Astrocyte (in vitro differentiated cells and primary cell): ENCODE data around the gene ZBP1. TPM values are rescaled to one million over a fixed set of nuclear protein-coding genes. Genes with fewer than 3 reads are reported as not detected.

Experiments
- DNase-seq: peaks from one replicate; pipeline ENCODE4 v3.0.0-alpha.2; 2010; ENCODE audit warnings: low read depth
- FAIRE-seq: peaks from 2 replicates; lab custom pipeline; 2011; peaks lifted over from hg19 to GRCh38; lab: Jason Lieb, UNC
- H2AFZ ChIP-seq: 2 replicates; pipeline ENCODE4 v1.6.0; 2012; ENCODE audit warnings: low read depth, low read length, inconsistent platforms
- H3K27ac ChIP-seq: 2 replicates; pipeline ENCODE4 v1.5.1; 2011; ENCODE audit warnings: low read depth, low read length, inconsistent platforms
- H3K27me3 ChIP-seq: 2 replicates; pipeline ENCODE4 v1.6.0; 2011; ENCODE audit warnings: low read length, inconsistent platforms; ENCODE audit not compliant: insufficient read depth
- H3K36me3 ChIP-seq: 2 replicates; pipeline ENCODE4 v1.5.1; 2011; ENCODE audit warnings: low read length, inconsistent platforms; ENCODE audit not compliant: insufficient read depth
- H3K4me1 ChIP-seq: 2 replicates; pipeline ENCODE4 v1.5.1; 2011; ENCODE audit warnings: low read length, inconsistent platforms; ENCODE audit not compliant: insufficient read depth
- H3K4me2 ChIP-seq: 2 replicates; pipeline ENCODE4 v1.6.0; 2012; ENCODE audit warnings: low read length, inconsistent platforms
- H3K4me3 ChIP-seq: 2 replicates; pipeline ENCODE4 v1.5.1; 2011; ENCODE audit warnings: low read depth, mild to moderate bottlenecking, low read length, inconsistent platforms; ENCODE audit not compliant: insufficient read depth
- H3K79me2 ChIP-seq: 2 replicates; pipeline ENCODE4 v1.6.0; 2012; ENCODE audit warnings: mild to moderate bottlenecking, low read length, inconsistent platforms; ENCODE audit not compliant: insufficient read depth
- H3K9ac ChIP-seq: 2 replicates; pipeline ENCODE4 v1.6.0; 2012; ENCODE audit warnings: mild to moderate bottlenecking, low read length, inconsistent platforms
- H3K9me3 ChIP-seq: 2 replicates; pipeline ENCODE4 v1.5.1; 2012; ENCODE audit warnings: low read depth, mild to moderate bottlenecking, low read length, inconsistent platforms; ENCODE audit not compliant: insufficient read depth
- H4K20me1 ChIP-seq: 2 replicates; pipeline ENCODE4 v1.6.0; 2012; ENCODE audit warnings: low read length, inconsistent platforms; ENCODE audit not compliant: insufficient read depth
- H3K27ac Mint-ChIP-seq: one replicate; pipeline ENCODE4 v1.8.0; 2021; ENCODE audit warnings: mild to moderate bottlenecking, mixed read lengths; ENCODE audit not compliant: unreplicated experiment
- H3K27me3 Mint-ChIP-seq: one replicate; pipeline ENCODE4 v1.8.0; 2021; ENCODE audit warnings: low read depth, mixed read lengths; ENCODE audit not compliant: unreplicated experiment
- H3K36me3 Mint-ChIP-seq: one replicate; pipeline ENCODE4 v1.8.0; 2021; ENCODE audit warnings: low read depth, mixed read lengths; ENCODE audit not compliant: unreplicated experiment
- H3K4me1 Mint-ChIP-seq: one replicate; pipeline ENCODE4 v1.8.0; 2021; ENCODE audit warnings: low read depth, mixed read lengths; ENCODE audit not compliant: unreplicated experiment
- H3K4me3 Mint-ChIP-seq: one replicate; pipeline ENCODE4 v1.8.0; 2021; ENCODE audit warnings: mild to moderate bottlenecking, moderate library complexity, mixed read lengths; ENCODE audit not compliant: unreplicated experiment
- H3K9me3 Mint-ChIP-seq: one replicate; pipeline ENCODE4 v1.8.0; 2021; ENCODE audit warnings: mild to moderate bottlenecking, mixed read lengths; ENCODE audit not compliant: unreplicated experiment
- EZH2 ChIP-seq: IDR thresholded peaks from 2 replicates; pipeline ENCODE4 v1.6.1; 2012; ENCODE audit warnings: mild to moderate bottlenecking, low read length, inconsistent platforms; ENCODE audit not compliant: insufficient read depth
- total RNA-seq: library from RNA; stranded (reverse); gene quantifications from 2 replicates; pipeline ENCODE4 v1.2.1, GENCODE V29; 2021
- TF ChIP-seq, protein P1 (sequence below): IDR thresholded peaks from 2 replicates; pipeline ENCODE4 v1.5.1; 2011; ENCODE audit warnings: low read depth, mild to moderate bottlenecking, inconsistent platforms, low read length, moderate library complexity; ENCODE audit not compliant: insufficient read depth

Gene ZBP1
- total RNA-seq, 1 donor from 2014 or later: not detected

DNA sequence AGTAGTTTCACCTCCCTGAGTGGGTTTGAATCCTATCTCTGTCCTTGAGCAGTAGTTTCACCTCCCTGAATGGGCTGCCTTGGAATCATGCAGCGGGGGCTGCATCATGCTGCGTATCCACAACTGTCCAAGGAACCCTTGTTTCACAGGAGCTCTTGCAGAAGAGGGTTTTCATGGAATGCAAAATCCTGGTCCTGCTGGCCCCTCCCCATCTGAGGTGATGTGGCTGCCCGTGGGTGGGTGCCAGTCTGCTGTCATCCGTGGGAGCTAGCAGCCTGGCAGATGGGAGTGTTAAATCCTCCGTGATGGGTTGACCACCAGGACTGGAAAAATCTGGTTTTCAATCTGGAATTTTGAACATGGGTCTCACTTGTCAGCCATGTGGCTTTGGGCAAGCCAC is 21.7 kb downstream of the ZBP1 start:
- Mint-ChIP-seq H3K9me3 (peaks cover 1% of the 10 kb centered on the region), H3K27me3 (peaks cover 16% of the 10 kb centered on the region), H3K27ac (no peak overlapping the region), H3K36me3 (no peaks in the 10 kb centered on the region), H3K4me1 (no peaks in the 10 kb centered on the region), H3K4me3 (no peak overlapping the region)
- H3K27me3 ChIP-seq: no peaks in the 10 kb centered on the region
- no peaks in the 10 kb centered on the region for H3K79me2 ChIP-seq
- no peak for DNase-seq
- H3K27ac ChIP-seq: no peak overlapping the region
- no peaks in the 10 kb centered on the region for H3K4me1 ChIP-seq
- no peak overlapping the region for H2AFZ ChIP-seq
- TF ChIP-seq, protein P1, sequence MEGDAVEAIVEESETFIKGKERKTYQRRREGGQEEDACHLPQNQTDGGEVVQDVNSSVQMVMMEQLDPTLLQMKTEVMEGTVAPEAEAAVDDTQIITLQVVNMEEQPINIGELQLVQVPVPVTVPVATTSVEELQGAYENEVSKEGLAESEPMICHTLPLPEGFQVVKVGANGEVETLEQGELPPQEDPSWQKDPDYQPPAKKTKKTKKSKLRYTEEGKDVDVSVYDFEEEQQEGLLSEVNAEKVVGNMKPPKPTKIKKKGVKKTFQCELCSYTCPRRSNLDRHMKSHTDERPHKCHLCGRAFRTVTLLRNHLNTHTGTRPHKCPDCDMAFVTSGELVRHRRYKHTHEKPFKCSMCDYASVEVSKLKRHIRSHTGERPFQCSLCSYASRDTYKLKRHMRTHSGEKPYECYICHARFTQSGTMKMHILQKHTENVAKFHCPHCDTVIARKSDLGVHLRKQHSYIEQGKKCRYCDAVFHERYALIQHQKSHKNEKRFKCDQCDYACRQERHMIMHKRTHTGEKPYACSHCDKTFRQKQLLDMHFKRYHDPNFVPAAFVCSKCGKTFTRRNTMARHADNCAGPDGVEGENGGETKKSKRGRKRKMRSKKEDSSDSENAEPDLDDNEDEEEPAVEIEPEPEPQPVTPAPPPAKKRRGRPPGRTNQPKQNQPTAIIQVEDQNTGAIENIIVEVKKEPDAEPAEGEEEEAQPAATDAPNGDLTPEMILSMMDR: no peak
- TF ChIP-seq EZH2: no peak
- H4K20me1 ChIP-seq: no peaks in the 10 kb centered on the region
- H3K4me2 ChIP-seq: no peak overlapping the region
- no peak overlapping the region for H3K4me3 ChIP-seq
- no peaks in the 10 kb centered on the region for H3K9me3 ChIP-seq
- H3K36me3 ChIP-seq: no peaks in the 10 kb centered on the region
- H3K9ac ChIP-seq: no peak overlapping the region
- no peak for FAIRE-seq

DNA sequence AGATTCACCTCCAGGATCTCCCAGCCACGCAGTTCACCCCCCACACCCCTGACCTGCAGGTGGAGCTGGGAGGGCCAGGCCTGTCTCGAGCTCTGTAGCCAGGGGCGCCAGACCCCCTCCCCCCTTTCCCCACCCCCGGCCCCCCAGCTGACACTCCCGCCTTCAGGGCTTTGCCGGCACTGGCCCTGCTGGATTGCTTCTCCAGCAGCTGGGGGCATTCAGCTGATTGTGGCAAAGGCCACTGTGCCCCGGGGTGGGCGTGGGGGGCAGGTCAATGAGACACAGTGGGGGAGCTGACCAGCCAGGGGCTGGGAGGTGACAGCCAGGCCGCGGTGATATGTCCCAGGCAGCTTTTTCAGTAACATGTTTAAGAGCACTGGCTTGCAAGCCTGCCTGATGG is 22.2 kb downstream of the ZBP1 start:
- Mint-ChIP-seq H3K9me3 (peaks cover 1% of the 10 kb centered on the region), H3K27ac (no peak overlapping the region), H3K36me3 (no peaks in the 10 kb centered on the region), H3K27me3 (peaks cover 20% of the 10 kb centered on the region), H3K4me3 (no peak overlapping the region), H3K4me1 (no peaks in the 10 kb centered on the region)
- Histone ChIP-seq H3K9me3 (no peaks in the 10 kb centered on the region), H3K36me3 (no peaks in the 10 kb centered on the region), H3K4me3 (no peak overlapping the region), H4K20me1 (no peaks in the 10 kb centered on the region), H2AFZ (no peak overlapping the region), H3K27ac (no peak overlapping the region), H3K9ac (no peak overlapping the region), H3K4me1 (no peaks in the 10 kb centered on the region), H3K27me3 (no peaks in the 10 kb centered on the region), H3K79me2 (no peaks in the 10 kb centered on the region), H3K4me2 (no peak overlapping the region)
- DNase-seq (no peak), FAIRE-seq (no peak)
- TF ChIP-seq, protein P1: no peak
- TF ChIP-seq EZH2: no peak

DNA sequence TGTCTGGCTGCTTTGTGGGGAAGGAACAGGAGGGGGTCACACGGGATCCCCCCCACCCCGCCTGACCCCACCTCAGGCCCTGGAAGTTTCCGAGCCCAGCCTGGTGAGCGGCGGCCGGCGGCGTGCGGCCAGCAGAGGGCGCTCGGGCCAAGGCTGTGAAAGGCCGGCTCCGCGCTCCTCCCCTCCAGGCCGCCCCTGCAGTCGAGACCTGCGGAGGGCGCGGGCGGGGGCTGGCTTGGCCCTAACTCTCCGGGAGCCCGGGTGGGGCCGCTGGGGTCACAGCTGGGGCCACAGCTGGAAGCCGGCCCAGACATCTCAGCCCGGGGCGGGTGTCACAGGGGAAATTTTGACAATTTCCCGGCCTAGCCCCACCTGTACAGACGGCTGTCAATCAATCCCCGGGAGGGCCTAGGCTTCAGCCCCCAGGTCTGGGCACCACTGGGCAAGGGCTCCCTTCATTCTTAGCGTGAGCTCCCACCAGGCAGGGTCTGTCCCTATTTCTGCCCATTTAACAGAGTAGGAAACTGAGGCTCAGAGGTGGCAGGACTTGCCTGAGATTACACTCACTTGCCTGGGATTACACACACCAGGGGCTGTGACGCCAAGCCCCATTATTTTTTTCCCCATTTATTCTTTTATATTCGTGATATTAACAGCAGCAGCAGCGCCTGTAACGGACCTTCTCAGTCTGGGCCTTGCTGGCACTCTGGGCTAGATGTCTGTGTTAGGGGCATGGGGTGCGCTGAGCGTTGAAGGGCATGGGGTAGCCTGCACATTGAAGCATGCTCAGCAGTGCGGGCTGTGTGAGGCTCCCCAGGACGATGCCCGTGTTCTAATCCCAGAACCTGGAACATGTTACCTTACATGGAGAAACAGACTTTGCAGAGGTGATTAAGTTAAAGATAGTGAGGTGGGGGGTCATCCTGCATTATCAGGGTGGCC is 23.0 kb downstream of the ZBP1 start:
- TF ChIP-seq, protein P1: peak; percentile 35
- TF ChIP-seq EZH2: no peak
- H3K79me2 ChIP-seq: no peaks in the 10 kb centered on the region
- FAIRE-seq (no peak), DNase-seq (no peak)
- H3K9me3 Mint-ChIP-seq: peaks cover 1% of the 10 kb centered on the region
- no peaks in the 10 kb centered on the region for H3K27me3 ChIP-seq
- H3K27me3 Mint-ChIP-seq: peaks cover 20% of the 10 kb centered on the region
- no peak overlapping the region for H3K27ac Mint-ChIP-seq
- H3K4me3 ChIP-seq: no peak overlapping the region
- no peaks in the 10 kb centered on the region for H3K36me3 Mint-ChIP-seq
- H3K9ac ChIP-seq: no peak overlapping the region
- no peak overlapping the region for H3K27ac ChIP-seq
- H3K36me3 ChIP-seq: no peaks in the 10 kb centered on the region
- no peak overlapping the region for H3K4me3 Mint-ChIP-seq
- no peaks in the 10 kb centered on the region for H3K4me1 ChIP-seq
- no peaks in the 10 kb centered on the region for H3K9me3 ChIP-seq
- H3K4me1 Mint-ChIP-seq: no peaks in the 10 kb centered on the region
- no peak overlapping the region for H2AFZ ChIP-seq
- no peaks in the 10 kb centered on the region for H4K20me1 ChIP-seq
- H3K4me2 ChIP-seq: peak overlapping the region; percentile 67
